ENCODE measurements around the gene OR4F6. TPM values are rescaled to one million over a fixed set of nuclear protein-coding genes. Genes with fewer than 3 reads are reported as not detected.
"Not testable (repeated sequence)": the region's sequence is repeated elsewhere in the genome, so short reads cannot be mapped to it uniquely, and the experiment has no call there.

Gene OR4F6
- total RNA-seq, 1 donor from 2014 or later, result not detected

DNA sequence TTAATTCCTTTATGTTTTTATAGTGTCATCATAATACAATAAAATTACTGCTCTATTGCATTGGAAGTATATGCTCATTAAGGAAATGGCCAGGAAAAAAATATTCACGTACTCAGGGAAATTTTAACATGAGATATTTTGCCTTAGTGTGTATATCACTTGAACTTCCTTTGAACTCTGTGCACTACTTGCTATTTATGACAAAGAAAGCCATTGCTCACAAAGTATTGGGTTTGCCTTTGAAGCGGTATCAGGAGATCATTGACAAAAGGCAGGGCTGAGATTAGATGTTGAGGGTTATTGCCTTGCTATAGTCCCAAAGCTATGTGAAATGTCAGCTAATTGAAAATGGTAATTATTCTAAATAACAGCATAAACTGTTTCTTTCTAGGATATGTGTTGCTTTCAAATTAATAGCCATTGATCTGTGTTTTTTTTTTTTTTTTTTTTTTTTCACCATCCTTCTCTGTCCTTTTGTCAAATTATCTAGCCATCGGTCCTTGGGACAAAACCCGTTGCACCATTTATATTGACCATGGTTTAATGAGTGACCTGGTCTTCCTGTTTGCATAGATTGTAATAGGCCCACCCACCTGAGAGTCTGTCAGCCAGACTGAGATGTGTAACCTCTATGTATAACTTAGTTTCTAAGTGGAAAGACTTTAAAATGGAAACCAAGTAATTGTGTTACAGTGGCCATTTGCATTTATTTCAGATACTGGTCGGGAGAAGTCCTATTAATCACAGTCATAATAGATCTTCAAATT, 14.6 kb upstream of the OR4F6 start:
- H3K27me3 Mint-ChIP-seq (ENCODE audit: unreplicated experiment); H3K9me3 Mint-ChIP-seq (ENCODE audit: unreplicated experiment); H3K4me1 Mint-ChIP-seq (ENCODE audit: unreplicated experiment); H3K4me3 Mint-ChIP-seq (ENCODE audit: unreplicated experiment); H3K36me3 Mint-ChIP-seq (ENCODE audit: low read depth, unreplicated experiment); H3K27ac Mint-ChIP-seq (ENCODE audit: unreplicated experiment); DNase-seq (ENCODE audit: low spot score): not testable (repeated sequence)

GRCh38 chr15:101790748-101791147, 12.6 kb upstream of the OR4F6 start:
- DNase-seq (ENCODE audit: low spot score); H3K4me3 Mint-ChIP-seq (ENCODE audit: unreplicated experiment); H3K9me3 Mint-ChIP-seq (ENCODE audit: unreplicated experiment); H3K27ac Mint-ChIP-seq (ENCODE audit: unreplicated experiment); H3K4me1 Mint-ChIP-seq (ENCODE audit: unreplicated experiment); H3K27me3 Mint-ChIP-seq (ENCODE audit: unreplicated experiment); H3K36me3 Mint-ChIP-seq (ENCODE audit: low read depth, unreplicated experiment): not testable (repeated sequence)

DNA sequence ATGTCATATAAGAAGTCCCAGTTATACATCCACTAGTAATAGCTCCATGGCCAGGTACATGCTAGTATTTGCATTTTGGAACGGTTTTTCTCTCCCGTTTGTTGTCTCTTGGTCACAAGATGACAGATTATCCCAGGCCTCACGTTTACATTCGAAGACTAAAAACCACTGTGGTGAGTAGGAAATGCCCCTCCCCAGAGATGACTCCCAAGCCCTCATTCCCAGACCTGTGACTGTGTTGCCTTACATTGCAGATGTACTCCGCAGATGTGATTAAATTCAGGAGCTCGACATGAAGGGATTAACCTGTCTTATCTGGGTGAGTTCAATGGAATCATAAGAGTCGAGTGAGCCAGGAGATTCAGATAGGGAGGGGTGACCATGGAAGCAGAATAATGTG, 9.3 kb upstream of the OR4F6 start:
- H3K4me3 Mint-ChIP-seq (ENCODE audit: unreplicated experiment); H3K4me1 Mint-ChIP-seq (ENCODE audit: unreplicated experiment); H3K9me3 Mint-ChIP-seq (ENCODE audit: unreplicated experiment); DNase-seq (ENCODE audit: low spot score); H3K27ac Mint-ChIP-seq (ENCODE audit: unreplicated experiment); H3K36me3 Mint-ChIP-seq (ENCODE audit: low read depth, unreplicated experiment); H3K27me3 Mint-ChIP-seq (ENCODE audit: unreplicated experiment): not testable (repeated sequence)

DNA sequence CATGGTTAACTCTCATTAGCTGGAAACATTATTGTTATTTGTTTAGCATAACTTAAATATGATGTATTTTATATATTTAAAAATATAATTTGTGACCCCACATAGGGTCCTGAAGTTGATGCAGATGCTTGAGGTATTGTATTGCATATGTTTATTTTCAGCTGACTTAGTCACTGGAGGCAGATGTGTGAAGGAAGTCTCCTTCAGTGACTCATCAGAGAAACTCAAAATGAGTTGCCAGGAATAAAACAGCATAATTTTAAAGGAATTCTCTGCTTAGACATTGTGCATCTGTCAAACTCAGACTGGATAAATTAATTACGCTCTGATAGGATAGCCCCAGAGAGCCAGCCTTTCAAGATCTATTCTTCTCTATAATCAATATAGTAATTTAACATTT, 7.9 kb upstream of the OR4F6 start:
- no peak for TF ChIP-seq CTCF (IDR thresholded peaks at IDR 0.05; ENCODE audit: unreplicated experiment)
- DNase-seq (ENCODE audit: low spot score), result no peak
- H3K4me3 Mint-ChIP-seq (ENCODE audit: unreplicated experiment), result no peak overlapping the region
- H3K4me1 Mint-ChIP-seq (ENCODE audit: unreplicated experiment), result no peaks in the 10 kb centered on the region
- no peak overlapping the region for H3K27ac Mint-ChIP-seq (ENCODE audit: unreplicated experiment)
- peaks cover 3% of the 10 kb centered on the region for H3K27me3 Mint-ChIP-seq (ENCODE audit: unreplicated experiment)
- H3K9me3 Mint-ChIP-seq (ENCODE audit: unreplicated experiment), result no peaks in the 10 kb centered on the region
- H3K36me3 Mint-ChIP-seq (ENCODE audit: low read depth, unreplicated experiment), result no peaks in the 10 kb centered on the region

DNA sequence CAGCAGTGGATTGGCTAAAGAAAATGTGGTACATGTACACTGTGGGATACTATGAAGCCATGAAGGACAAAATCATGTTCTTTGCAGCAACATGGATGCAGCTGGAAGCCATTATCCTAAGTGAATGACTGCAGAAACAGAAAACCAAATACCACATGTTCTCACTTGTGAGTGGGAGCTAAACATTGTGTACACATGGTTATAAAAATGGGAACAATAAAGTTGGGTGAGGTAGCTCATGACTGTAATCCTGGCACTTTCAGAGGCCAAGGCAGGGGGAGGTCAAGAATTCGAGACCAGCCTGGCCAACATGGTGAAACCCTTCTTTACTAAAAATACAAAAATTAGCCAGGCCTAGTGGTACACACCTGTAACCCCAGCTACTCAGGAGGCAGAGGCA, 3.6 kb upstream of the OR4F6 start:
- H3K27ac Mint-ChIP-seq (ENCODE audit: unreplicated experiment), result no peak overlapping the region
- H3K36me3 Mint-ChIP-seq (ENCODE audit: low read depth, unreplicated experiment), result no peaks in the 10 kb centered on the region
- no peak for TF ChIP-seq CTCF (IDR thresholded peaks at IDR 0.05; ENCODE audit: unreplicated experiment)
- DNase-seq (ENCODE audit: low spot score), result no peak
- H3K4me3 Mint-ChIP-seq (ENCODE audit: unreplicated experiment), result no peak overlapping the region
- peaks cover 3% of the 10 kb centered on the region for H3K27me3 Mint-ChIP-seq (ENCODE audit: unreplicated experiment)
- H3K9me3 Mint-ChIP-seq (ENCODE audit: unreplicated experiment), result no peaks in the 10 kb centered on the region
- H3K4me1 Mint-ChIP-seq (ENCODE audit: unreplicated experiment), result no peaks in the 10 kb centered on the region

- no peak for DNase-seq (ENCODE audit: low spot score)
- TF ChIP-seq CTCF (IDR thresholded peaks at IDR 0.05; ENCODE audit: unreplicated experiment), result no peak
- Mint-ChIP-seq H3K27me3 (ENCODE audit: unreplicated experiment) (peaks cover 4% of the 10 kb centered on the region), H3K4me1 (ENCODE audit: unreplicated experiment) (no peaks in the 10 kb centered on the region), H3K9me3 (ENCODE audit: unreplicated experiment) (no peaks in the 10 kb centered on the region), H3K27ac (ENCODE audit: unreplicated experiment) (no peak overlapping the region), H3K4me3 (ENCODE audit: unreplicated experiment) (no peak overlapping the region), H3K36me3 (ENCODE audit: low read depth, unreplicated experiment) (no peaks in the 10 kb centered on the region)
Observed at GRCh38 chr15:101801048-101801447, 2.3 kb upstream of the OR4F6 start.

Measured in endothelial cell (in vitro differentiated cells).